Thoracic aorta (tissue), 2 donors: ENCODE measurements around the gene MAP6. TPM values are rescaled to one million over a fixed set of nuclear protein-coding genes. Genes with fewer than 3 reads are reported as not detected.

Experiments
- ATAC-seq: fragments of 150-250 bp; one replicate; pipeline ENCODE4 v1.8.0; 2017; ENCODE audit warnings: low read depth; ENCODE audit not compliant: insufficient number of reproducible peaks, low FRiP score
- DNase-seq: peaks from one replicate; pipeline ENCODE4 v3.0.0-alpha.2; 2020; ENCODE audit warnings: low spot score
- H3K27ac ChIP-seq, 2 donors: fragments of 200-600 bp; sonication (generic); 1 replicate in 1 of 2; 2 replicates in 1 of 2; pipeline ENCODE4 v1.5.1; 2016; ENCODE audit warnings: mild to moderate bottlenecking in 2 of 2, moderate library complexity in 2 of 2
- H3K27me3 ChIP-seq: fragments of 200-600 bp; sonication (generic); replicated peaks from 2 replicates; pipeline ENCODE4 v1.6.0; 2016; ENCODE audit warnings: mild to moderate bottlenecking; ENCODE audit not compliant: insufficient read depth
- H3K36me3 ChIP-seq: fragments of 200-600 bp; sonication (generic); one replicate; pipeline ENCODE4 v1.5.1; 2016
- H3K4me1 ChIP-seq, 2 donors: fragments of 200-600 bp; sonication (generic); 1 replicate in 1 of 2; 2 replicates in 1 of 2; pipeline versions ENCODE4 v1.5.1 to v1.6.0; 2016; ENCODE audit warnings: low read depth in 2 of 2, mild to moderate bottlenecking in 1 of 2; ENCODE audit not compliant: control insufficient read depth in 1 of 2
- H3K4me3 ChIP-seq: fragments of 200-600 bp; sonication (generic); 2 replicates; pipeline ENCODE4 v1.5.1; 2016; ENCODE audit warnings: mild to moderate bottlenecking
- H3K9me3 ChIP-seq: fragments of 200-600 bp; sonication (generic); 2 replicates; pipeline ENCODE4 v1.5.1; 2016
- CTCF ChIP-seq: fragments of 200-600 bp; sonication (generic); IDR thresholded peaks from one replicate; pipeline ENCODE4 v1.5.1; 2019; ENCODE audit warnings: antibody characterized with exemption
- total RNA-seq, 2 donors: library from RNA; depleted of rRNA; stranded (reverse); fragments of >200 nt; gene quantifications; one replicate each; pipeline versions ENCODE4 v1.1.0 to v1.2.3, GENCODE V29; 2016

Gene MAP6
- total RNA-seq, 2 donors from 2014 or later: 15.6 to 16.4 TPM

DNA sequence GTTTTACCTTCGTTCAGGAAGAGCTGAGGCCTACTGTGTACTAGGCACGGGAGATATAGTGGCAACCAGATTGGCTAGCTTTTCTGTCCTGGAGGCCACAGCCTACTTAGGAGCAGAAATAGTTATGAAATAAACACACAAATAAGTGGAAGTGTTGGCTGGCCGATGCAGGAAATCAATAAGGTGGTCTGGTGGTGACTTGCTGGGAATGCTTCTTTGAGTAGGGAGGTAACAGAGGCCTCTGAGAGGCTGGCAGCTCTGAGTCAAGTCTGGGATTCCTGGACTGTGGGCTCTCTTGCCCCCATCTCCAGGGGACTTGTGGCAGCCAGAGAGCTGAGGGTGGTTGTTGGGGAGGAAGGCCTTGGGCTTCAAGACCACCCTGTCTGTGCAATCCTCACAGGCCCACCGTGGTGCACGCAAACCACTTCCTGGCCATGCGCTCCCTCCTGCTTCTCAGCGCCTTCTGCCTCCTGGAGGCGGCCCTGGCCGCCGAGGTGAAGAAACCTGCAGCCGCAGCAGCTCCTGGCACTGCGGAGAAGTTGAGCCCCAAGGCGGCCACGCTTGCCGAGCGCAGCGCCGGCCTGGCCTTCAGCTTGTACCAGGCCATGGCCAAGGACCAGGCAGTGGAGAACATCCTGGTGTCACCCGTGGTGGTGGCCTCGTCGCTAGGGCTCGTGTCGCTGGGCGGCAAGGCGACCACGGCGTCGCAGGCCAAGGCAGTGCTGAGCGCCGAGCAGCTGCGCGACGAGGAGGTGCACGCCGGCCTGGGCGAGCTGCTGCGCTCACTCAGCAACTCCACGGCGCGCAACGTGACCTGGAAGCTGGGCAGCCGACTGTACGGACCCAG lies 102.7 kb downstream of the MAP6 start:
- H3K27ac ChIP-seq: peak overlapping the region; percentile 47 to 100
- DNase-seq (no peak), ATAC-seq (no peak)
- no peak for TF ChIP-seq CTCF
- peaks cover 34 to 65% of the 10 kb centered on the region in 2 donors for H3K4me1 ChIP-seq
- H3K27me3 ChIP-seq: no peaks in the 10 kb centered on the region
- H3K4me3 ChIP-seq: peak overlapping the region; percentile 89
- H3K9me3 ChIP-seq: no peaks in the 10 kb centered on the region
- H3K36me3 ChIP-seq: peaks cover 44% of the 10 kb centered on the region

GRCh38 chr11:75565221-75565814 lies 103.5 kb downstream of the MAP6 start:
- no peak for DNase-seq
- Histone ChIP-seq H3K4me3 (peak overlapping the region; percentile 89), H3K4me1 (peaks cover 36 to 71% of the 10 kb centered on the region in 2 donors)

DNA sequence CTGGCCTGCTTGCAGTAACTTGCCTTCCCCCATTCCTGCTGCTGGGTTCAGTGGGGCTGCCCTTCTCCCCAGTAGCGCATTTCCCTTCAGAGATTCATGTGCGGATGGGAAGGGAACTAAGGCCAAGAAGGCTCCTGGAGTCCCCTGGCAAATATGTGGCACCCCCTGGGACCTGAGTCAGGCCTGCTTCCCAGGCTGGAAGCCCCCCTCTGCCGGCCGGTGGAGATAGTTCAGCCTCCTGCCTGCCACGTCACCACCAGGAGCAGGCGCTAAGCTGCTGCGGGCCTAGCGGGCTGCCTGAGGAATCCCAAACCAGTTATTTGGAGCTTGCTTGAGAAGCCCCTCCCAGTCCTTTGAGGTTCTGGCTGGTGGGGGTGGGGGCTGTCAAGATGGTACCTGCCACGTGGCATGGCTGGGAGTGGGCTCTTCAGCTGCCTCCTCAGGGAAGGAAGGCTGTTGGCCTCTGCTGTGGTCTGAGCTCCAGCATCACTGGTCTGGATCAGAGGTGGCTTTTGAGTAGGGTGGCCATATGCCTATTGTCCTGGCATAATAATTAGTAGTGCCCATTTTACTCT lies 104.8 kb downstream of the MAP6 start:
- Histone ChIP-seq H3K36me3 (peaks cover 26% of the 10 kb centered on the region), H3K27me3 (no peaks in the 10 kb centered on the region), H3K4me1 (peaks cover 43 to 80% of the 10 kb centered on the region in 2 donors), H3K9me3 (no peaks in the 10 kb centered on the region), H3K27ac (peak overlapping the region; percentile 100), H3K4me3 (peak overlapping the region; percentile 89)
- peak; percentile 62 for DNase-seq
- TF ChIP-seq CTCF: peak; percentile 80
- no peak for ATAC-seq

More at GRCh38 chr11:75565221-75565814, 103.5 kb downstream of the MAP6 start:
- no peaks in the 10 kb centered on the region for H3K27me3 ChIP-seq
- H3K27ac ChIP-seq: peak overlapping the region; percentile 100
- H3K36me3 ChIP-seq: peaks cover 35% of the 10 kb centered on the region
- no peak for ATAC-seq
- H3K9me3 ChIP-seq: no peaks in the 10 kb centered on the region
- no peak for TF ChIP-seq CTCF

GRCh38 chr11:75563501-75563977 lies 105.3 kb downstream of the MAP6 start:
- Histone ChIP-seq H3K36me3 (peaks cover 20% of the 10 kb centered on the region), H3K4me1 (peaks cover 47 to 84% of the 10 kb centered on the region in 2 donors), H3K4me3 (peak overlapping the region; percentile 89), H3K9me3 (no peaks in the 10 kb centered on the region), H3K27ac (peak overlapping the region; percentile 100), H3K27me3 (no peaks in the 10 kb centered on the region)
- no peak for DNase-seq
- no peak for TF ChIP-seq CTCF
- no peak for ATAC-seq
